ENCODE data around the gene CATSPERZ. TPM values are rescaled to one million over a fixed set of nuclear protein-coding genes. Genes with fewer than 3 reads are reported as not detected.

CATSPERZ gene
- total RNA-seq, 1 donor from 2014 or later: not detected

GRCh38 chr11:64262271-64263002 is 37.7 kb upstream of the CATSPERZ start:
- Histone ChIP-seq H3K27me3 (ENCODE audit: control insufficient read depth, insufficient read depth, low read length) (no peaks in the 10 kb centered on the region), H3K36me3 (ENCODE audit: control insufficient read depth, insufficient read depth, low read length) (peaks cover 3% of the 10 kb centered on the region), H3K4me3 (ENCODE audit: low read depth, low read length) (no peak overlapping the region)
- DNase-seq (ENCODE audit: low read depth): no peak
- no peak for TF ChIP-seq CTCF (IDR thresholded peaks at IDR 0.05; ENCODE audit: insufficient read depth, low read length, poor library complexity, severe bottlenecking)

GRCh38 chr11:64263021-64263946 is 36.9 kb upstream of the CATSPERZ start:
- H3K4me3 ChIP-seq (ENCODE audit: low read depth, low read length): no peak overlapping the region
- H3K27me3 ChIP-seq (ENCODE audit: control insufficient read depth, insufficient read depth, low read length): no peaks in the 10 kb centered on the region
- no peak for TF ChIP-seq CTCF (IDR thresholded peaks at IDR 0.05; ENCODE audit: insufficient read depth, low read length, poor library complexity, severe bottlenecking)
- DNase-seq (ENCODE audit: low read depth): no peak
- peaks cover 3% of the 10 kb centered on the region for H3K36me3 ChIP-seq (ENCODE audit: control insufficient read depth, insufficient read depth, low read length)

GRCh38 chr11:64263947-64264317 is 36.2 kb upstream of the CATSPERZ start:
- peaks cover 3% of the 10 kb centered on the region for H3K36me3 ChIP-seq (ENCODE audit: control insufficient read depth, insufficient read depth, low read length)
- no peaks in the 10 kb centered on the region for H3K27me3 ChIP-seq (ENCODE audit: control insufficient read depth, insufficient read depth, low read length)
- DNase-seq (ENCODE audit: low read depth): no peak
- no peak overlapping the region for H3K4me3 ChIP-seq (ENCODE audit: low read depth, low read length)
- no peak for TF ChIP-seq CTCF (IDR thresholded peaks at IDR 0.05; ENCODE audit: insufficient read depth, low read length, poor library complexity, severe bottlenecking)

GRCh38 chr11:64264371-64264852 is 35.7 kb upstream of the CATSPERZ start:
- H3K36me3 ChIP-seq (ENCODE audit: control insufficient read depth, insufficient read depth, low read length): peaks cover 3% of the 10 kb centered on the region
- H3K4me3 ChIP-seq (ENCODE audit: low read depth, low read length): no peak overlapping the region
- H3K27me3 ChIP-seq (ENCODE audit: control insufficient read depth, insufficient read depth, low read length): no peaks in the 10 kb centered on the region
- TF ChIP-seq CTCF (IDR thresholded peaks at IDR 0.05; ENCODE audit: insufficient read depth, low read length, poor library complexity, severe bottlenecking): no peak
- DNase-seq (ENCODE audit: low read depth): no peak

- Histone ChIP-seq H3K36me3 (ENCODE audit: control insufficient read depth, insufficient read depth, low read length) (peaks cover 3% of the 10 kb centered on the region), H3K27me3 (ENCODE audit: control insufficient read depth, insufficient read depth, low read length) (no peaks in the 10 kb centered on the region), H3K4me3 (ENCODE audit: low read depth, low read length) (no peak overlapping the region)
- no peak for TF ChIP-seq CTCF (IDR thresholded peaks at IDR 0.05; ENCODE audit: insufficient read depth, low read length, poor library complexity, severe bottlenecking)
- no peak for DNase-seq (ENCODE audit: low read depth)
Measured at GRCh38 chr11:64265176-64266160, 34.7 kb upstream of the CATSPERZ start.
